ENCODE results near the gene PTGFRN. TPM values are rescaled to one million over a fixed set of nuclear protein-coding genes. Genes with fewer than 3 reads are reported as not detected.

The PTGFRN gene
- total RNA-seq, 4 donors from 2014 or later = 4.7 to 16.1 (median 14.6) TPM

DNA sequence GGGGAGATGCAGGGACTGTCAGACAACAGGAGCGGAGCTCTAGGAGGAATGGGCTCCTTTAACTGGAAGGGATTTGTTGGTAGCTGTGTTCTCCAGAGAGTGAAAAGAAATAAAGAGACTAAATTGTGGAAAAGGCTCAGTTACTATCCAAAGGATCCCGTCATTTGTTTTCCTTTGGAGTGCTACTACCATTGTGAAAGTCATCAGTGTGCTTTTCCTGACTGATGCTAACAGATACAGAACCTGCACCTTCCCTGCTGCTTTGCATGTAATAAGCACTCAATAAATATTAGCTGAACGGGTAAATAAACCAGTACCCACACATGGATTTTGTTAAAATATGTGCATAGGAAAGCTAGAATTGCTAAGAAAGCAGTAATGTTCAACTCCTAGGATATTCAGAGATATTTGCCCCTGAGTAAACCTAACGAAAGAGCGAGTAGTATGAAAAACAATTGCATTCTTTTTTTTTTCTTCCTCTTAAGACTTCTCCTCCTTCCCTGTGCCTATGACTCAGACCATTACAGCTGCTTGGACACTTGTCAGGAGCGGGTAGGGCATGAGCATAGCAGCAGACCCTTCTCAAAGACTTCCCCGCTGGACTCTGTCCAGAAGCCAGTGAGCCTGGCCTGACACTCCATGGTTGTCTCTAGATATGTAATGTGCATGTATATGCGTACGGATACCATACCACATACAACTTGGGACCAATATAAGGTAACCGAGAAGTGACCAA, 41.7 kb downstream of the PTGFRN start:
- TF ChIP-seq, protein P1, sequence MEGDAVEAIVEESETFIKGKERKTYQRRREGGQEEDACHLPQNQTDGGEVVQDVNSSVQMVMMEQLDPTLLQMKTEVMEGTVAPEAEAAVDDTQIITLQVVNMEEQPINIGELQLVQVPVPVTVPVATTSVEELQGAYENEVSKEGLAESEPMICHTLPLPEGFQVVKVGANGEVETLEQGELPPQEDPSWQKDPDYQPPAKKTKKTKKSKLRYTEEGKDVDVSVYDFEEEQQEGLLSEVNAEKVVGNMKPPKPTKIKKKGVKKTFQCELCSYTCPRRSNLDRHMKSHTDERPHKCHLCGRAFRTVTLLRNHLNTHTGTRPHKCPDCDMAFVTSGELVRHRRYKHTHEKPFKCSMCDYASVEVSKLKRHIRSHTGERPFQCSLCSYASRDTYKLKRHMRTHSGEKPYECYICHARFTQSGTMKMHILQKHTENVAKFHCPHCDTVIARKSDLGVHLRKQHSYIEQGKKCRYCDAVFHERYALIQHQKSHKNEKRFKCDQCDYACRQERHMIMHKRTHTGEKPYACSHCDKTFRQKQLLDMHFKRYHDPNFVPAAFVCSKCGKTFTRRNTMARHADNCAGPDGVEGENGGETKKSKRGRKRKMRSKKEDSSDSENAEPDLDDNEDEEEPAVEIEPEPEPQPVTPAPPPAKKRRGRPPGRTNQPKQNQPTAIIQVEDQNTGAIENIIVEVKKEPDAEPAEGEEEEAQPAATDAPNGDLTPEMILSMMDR (IDR thresholded peaks at IDR 0.05; ENCODE audit: low read depth) = no peak

DNA sequence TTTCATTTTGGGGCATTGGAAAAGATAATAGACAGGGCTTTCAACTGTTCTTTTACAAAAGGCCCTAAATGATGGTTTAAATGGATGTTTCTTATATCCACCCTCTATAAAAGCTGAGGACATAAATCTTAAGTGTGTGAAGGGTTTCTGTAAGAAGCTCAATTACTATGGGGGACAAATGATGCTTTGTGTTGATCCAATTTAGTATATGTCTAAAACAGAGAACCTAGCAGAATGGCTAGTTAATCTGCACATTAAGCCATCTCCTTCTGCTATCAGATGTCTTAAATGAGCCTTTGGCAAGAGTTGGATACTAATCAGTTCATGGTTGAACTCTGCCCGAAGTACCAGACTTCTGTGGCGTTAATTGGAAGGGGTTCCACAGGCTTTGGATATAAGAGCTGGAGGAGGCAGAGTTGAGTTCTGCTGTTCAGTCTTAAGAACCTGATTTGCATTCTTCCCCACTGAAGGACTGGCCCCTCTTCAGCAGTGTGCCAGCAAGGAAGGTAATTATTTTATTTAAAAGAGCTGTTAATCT, 43.1 kb downstream of the PTGFRN start:
- TF ChIP-seq, protein P1 (IDR thresholded peaks at IDR 0.05; ENCODE audit: low read depth) = no peak

DNA sequence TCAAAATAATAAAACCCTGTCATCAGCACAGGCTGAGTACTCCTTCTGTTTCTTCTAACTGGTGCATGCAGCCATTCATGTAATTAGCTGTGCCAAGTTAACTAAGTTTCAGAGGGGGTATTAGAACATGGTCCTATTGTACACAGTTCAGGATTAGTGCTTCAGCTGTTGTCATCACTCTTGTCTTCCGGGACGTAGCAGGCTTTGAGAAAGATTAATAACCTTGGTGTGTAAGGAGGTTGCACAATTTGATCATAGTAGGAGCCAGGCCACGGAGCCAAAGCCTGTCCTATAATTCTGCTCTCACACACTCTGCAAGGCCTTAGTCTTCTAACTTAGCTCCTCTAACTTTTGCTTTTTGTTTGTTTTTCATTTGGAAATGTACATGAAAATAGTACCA, 44.7 kb downstream of the PTGFRN start:
- TF ChIP-seq, protein P1 (IDR thresholded peaks at IDR 0.05; ENCODE audit: low read depth) = no peak

DNA sequence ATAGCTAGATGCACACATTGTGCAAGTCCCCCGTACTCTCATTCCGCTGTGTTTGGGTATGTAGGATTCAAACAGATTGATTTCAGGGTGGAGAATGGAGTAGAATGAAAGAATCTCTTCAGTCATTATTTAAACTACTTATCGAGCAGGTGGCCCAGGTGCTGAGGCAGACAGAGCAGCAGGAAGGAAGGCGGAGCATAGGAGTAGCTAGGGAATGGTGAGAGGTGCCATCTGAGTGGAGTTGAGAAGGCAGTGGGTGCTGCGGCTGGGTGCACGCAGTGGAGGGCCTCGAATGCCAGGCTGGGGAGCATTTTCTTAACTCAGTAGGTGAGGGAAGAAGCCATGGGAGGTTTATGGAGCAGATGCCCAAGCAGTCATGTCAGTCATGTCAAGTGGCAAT, 46.7 kb downstream of the PTGFRN start:
- TF ChIP-seq, protein P1 (IDR thresholded peaks at IDR 0.05; ENCODE audit: low read depth) = no peak

DNA sequence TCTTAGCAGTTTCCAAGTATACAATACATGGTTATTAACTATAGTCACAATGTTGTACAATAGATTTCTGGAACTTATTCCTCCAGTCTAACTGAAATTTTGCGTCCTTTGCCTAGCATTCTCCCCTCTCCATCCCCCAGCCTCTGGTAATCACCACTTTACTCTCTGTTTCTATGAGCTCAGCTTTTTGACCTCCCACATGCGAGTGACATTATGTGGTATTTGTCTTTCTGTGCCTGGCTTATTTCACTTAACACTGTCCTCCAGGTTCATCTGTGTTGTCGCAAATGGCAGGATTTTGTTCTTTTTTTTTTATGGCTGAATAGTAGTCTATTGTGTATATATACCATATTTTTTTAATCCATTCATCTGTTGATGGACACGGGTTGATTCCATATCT, 47.9 kb downstream of the PTGFRN start:
- TF ChIP-seq, protein P1 (IDR thresholded peaks at IDR 0.05; ENCODE audit: low read depth) = no peak

DNA sequence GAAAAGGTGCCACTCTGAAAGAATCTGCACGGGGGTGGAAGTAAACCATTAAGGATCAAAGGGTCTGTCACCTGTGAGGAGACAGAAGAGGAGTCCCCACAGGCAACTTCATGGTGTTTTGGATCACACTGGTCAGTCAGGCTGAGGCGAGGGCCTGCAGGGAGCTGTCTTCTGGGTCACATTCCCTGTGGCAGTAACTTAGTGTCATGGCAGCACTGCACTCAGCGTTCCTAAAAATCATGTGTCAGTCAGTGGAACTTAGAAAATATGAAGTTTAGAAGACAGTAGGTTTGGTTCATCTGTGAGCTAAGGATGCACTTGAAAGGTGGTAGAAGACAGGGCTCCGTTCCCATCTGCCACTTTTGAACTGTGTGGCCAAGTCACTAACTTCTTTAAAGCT, 48.4 kb downstream of the PTGFRN start:
- TF ChIP-seq, protein P1 (IDR thresholded peaks at IDR 0.05; ENCODE audit: low read depth) = no peak

DNA sequence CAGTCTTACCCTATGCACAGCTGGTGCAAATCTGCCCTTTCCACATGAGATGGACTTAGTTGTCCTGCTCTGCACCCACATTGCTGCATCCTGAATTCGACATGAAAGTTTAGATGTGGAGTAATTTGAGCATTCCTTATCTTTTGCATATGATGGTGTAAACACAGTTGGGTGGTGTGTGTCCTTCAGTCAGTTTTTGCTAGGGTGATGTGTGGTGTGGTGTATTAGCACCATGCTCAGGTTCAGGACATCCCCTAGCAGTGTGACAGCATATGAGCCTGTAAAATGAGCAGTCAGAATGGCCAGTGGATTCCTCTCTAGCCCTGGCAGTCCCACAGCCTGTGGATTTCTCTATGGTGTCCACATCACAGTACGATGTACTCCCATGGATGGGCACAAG, 49.3 kb downstream of the PTGFRN start:
- TF ChIP-seq, protein P1 (IDR thresholded peaks at IDR 0.05; ENCODE audit: low read depth) = no peak
